Upper lobe of right lung (tissue), 1 donor: Measurements from ENCODE around the gene RASSF6. TPM values are rescaled to one million over a fixed set of nuclear protein-coding genes. Genes with fewer than 3 reads are reported as not detected.
A peak's percentile ranks its signal among the peaks of the same experiment; 100 is the strongest.
"Not testable (repeated sequence)": the region's sequence is repeated elsewhere in the genome, so short reads cannot be mapped to it uniquely, and the experiment has no call there.

ENCODE experiments used
- ATAC-seq: fragments of 200-7000 bp; cut with Tn5 transposase; one replicate; pipeline ENCODE4 v1.9.1; 2020; ENCODE audit warnings: mild to moderate bottlenecking, moderate library complexity
- DNase-seq: peaks from one replicate; pipeline ENCODE4 v3.0.0-alpha.2; 2020
- H3K27ac ChIP-seq: fragments of 200-600 bp; one replicate; pipeline ENCODE4 v1.8.0; 2022
- H3K27me3 ChIP-seq: fragments of 200-600 bp; one replicate; pipeline ENCODE4 v1.8.0; 2022; ENCODE audit warnings: mild to moderate bottlenecking
- H3K36me3 ChIP-seq: fragments of 200-600 bp; one replicate; pipeline ENCODE4 v1.8.0; 2022
- H3K4me1 ChIP-seq: fragments of 200-600 bp; one replicate; pipeline ENCODE4 v1.8.0; 2022
- H3K4me3 ChIP-seq: fragments of 200-600 bp; one replicate; pipeline ENCODE4 v1.8.0; 2022; ENCODE audit warnings: mild to moderate bottlenecking
- H3K9me3 ChIP-seq: fragments of 200-600 bp; one replicate; pipeline ENCODE4 v1.8.0; 2022
- intact Hi-C: fragments of 100-400 bp; cut with DNase I; formaldehyde crosslinking; loops from one replicate; pipeline ENCODE4 v1.11.0; 2022
- total RNA-seq: library from RNA; stranded (reverse); fragmentation: NEBNext Ultra II Directional; extraction: Animal tissue kit (Norgen Biotek cat#: 25700); gene quantifications from one replicate; pipeline ENCODE4 v1.2.1, GENCODE V29; 2021
- TF ChIP-seq, protein P1 (sequence below): fragments of 200-600 bp; IDR thresholded peaks from one replicate; pipeline ENCODE4 v1.8.0; 2022; ENCODE audit warnings: antibody characterized with exemption
- donor health status: DM: no; HTN: yes; CAD: no; lungs with severe emphysema.

The RASSF6 gene
- total RNA-seq, 1 donor from 2014 or later, result 3.1 TPM

DNA sequence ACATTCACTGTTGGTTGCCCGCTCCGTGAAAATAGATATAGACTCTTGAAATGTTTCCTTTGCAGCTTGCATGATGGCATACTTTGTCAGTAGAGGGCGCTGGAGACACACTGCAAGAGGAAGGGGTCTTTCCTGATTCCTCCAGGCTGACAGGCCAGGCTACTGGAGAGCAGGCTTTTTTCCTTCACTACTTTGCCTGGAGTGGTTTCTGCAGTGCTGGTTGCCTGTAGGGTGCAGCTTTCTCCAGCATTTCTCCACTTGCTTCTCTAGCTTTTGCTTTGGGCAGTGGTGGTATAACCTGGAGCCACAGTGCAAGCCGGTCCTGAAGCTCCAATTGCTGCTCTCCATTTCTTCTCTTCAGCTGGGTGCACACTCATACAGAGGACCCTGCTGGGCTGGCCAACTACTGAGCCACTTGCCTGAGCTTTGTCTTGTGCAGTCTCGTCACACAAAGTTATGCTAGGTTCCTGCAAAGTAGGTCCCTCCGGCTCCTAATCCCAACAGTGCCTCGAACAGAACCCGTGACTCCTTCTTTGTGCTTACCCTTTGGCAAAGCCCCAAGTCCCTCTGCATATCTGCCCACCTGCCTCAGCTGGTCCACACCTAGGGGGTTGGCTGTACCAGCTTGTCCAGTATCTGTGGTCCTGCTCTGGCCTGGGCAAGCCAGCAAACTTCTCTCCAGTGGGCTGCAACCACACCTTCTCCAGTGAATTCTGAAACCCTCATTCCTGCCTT is 46.3 kb downstream of the RASSF6 start:
- Histone ChIP-seq H3K27me3 (no peaks in the 10 kb centered on the region), H3K4me3 (no peak overlapping the region), H3K27ac (no peak overlapping the region), H3K36me3 (no peaks in the 10 kb centered on the region), H3K9me3 (no peaks in the 10 kb centered on the region), H3K4me1 (no peaks in the 10 kb centered on the region)
- intact Hi-C loops, result loop anchor here (10.0 kb wide), 1 partner anchor 81 kb away; no protein-coding TSS in a partner anchor
- TF ChIP-seq, protein P1, sequence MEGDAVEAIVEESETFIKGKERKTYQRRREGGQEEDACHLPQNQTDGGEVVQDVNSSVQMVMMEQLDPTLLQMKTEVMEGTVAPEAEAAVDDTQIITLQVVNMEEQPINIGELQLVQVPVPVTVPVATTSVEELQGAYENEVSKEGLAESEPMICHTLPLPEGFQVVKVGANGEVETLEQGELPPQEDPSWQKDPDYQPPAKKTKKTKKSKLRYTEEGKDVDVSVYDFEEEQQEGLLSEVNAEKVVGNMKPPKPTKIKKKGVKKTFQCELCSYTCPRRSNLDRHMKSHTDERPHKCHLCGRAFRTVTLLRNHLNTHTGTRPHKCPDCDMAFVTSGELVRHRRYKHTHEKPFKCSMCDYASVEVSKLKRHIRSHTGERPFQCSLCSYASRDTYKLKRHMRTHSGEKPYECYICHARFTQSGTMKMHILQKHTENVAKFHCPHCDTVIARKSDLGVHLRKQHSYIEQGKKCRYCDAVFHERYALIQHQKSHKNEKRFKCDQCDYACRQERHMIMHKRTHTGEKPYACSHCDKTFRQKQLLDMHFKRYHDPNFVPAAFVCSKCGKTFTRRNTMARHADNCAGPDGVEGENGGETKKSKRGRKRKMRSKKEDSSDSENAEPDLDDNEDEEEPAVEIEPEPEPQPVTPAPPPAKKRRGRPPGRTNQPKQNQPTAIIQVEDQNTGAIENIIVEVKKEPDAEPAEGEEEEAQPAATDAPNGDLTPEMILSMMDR, result peak; percentile 78
- ATAC-seq, result peak; percentile 95
- no peak for DNase-seq

DNA sequence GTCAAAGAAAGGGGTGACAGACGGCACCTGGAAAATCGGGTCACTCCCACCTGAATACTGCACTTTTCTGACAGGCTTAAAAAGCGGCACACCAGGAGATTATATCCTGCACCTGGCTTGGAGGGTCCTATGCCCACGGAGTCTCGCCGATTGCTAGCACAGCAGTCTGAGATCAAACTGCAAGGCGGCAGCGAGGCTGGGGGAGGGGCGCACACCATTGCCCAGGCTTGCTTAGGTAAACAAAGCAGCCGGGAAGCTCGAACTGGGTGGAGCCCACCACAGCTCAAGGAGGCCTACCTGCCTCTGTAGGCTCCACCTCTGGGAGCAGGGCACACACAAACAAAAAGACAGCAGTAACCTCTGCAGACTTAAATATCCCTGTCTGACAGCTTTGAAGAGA is 69.4 kb downstream of the RASSF6 start:
- ATAC-seq, H3K9me3 ChIP-seq, H3K36me3 ChIP-seq, DNase-seq, H3K27me3 ChIP-seq, H3K4me3 ChIP-seq, H3K4me1 ChIP-seq, H3K27ac ChIP-seq, intact Hi-C loops: not testable (repeated sequence)

- TF ChIP-seq, protein P1, result no peak
- Histone ChIP-seq H3K27ac (no peak overlapping the region), H3K4me1 (no peaks in the 10 kb centered on the region), H3K27me3 (no peaks in the 10 kb centered on the region), H3K4me3 (no peak overlapping the region), H3K9me3 (no peaks in the 10 kb centered on the region), H3K36me3 (no peaks in the 10 kb centered on the region)
- ATAC-seq (no peak), DNase-seq (no peak)
- intact Hi-C loops, result no loop called here
Observed at GRCh38 chr4:73544620-73545019, 75.6 kb downstream of the RASSF6 start.

DNA sequence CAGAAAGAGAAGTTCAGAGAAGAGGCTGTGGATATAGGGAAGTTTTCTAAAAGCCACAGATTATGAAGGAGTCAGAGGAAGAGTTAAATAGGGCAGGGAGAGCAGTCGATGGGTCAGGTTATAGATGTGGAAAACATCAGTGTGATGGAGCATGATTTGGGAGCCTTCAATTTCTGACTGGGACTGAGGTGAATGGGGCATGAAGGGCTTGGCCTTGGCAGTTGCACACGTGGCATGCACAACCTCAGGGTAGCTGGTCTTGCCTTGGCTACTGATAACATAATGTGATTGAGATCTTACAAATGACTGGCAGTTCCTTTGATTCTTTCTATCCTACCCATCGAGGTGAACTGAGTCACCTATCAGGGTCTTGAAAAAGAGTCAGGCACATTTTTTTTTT is 79.0 kb downstream of the RASSF6 start:
- intact Hi-C loops, result no loop called here
- H3K4me1 ChIP-seq, result no peaks in the 10 kb centered on the region
- no peaks in the 10 kb centered on the region for H3K27me3 ChIP-seq
- no peaks in the 10 kb centered on the region for H3K36me3 ChIP-seq
- DNase-seq (no peak), ATAC-seq (no peak)
- no peaks in the 10 kb centered on the region for H3K9me3 ChIP-seq
- TF ChIP-seq, protein P1, result no peak
- H3K4me3 ChIP-seq, result no peak overlapping the region
- H3K27ac ChIP-seq, result no peak overlapping the region

DNA sequence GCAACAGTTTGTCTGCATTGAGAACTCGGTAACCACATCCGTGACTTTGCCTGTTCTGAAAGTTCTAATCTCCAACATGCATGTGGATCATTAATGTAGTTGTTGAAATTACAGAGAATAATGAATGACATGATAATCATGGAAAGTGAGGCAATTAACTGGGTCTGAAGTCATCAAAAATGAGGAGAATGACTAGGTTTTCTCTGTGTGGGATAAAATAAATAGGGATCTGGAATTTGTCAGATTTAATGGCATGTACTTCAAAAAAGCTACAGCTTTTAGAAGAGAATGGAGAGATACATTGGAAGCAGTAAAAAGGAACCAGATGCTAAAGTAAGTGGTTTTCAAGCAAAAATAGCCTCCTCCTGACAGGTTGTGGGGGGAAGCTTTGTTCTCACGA is 79.4 kb downstream of the RASSF6 start:
- Histone ChIP-seq H3K36me3 (no peaks in the 10 kb centered on the region), H3K9me3 (no peaks in the 10 kb centered on the region), H3K27me3 (no peaks in the 10 kb centered on the region), H3K4me1 (no peaks in the 10 kb centered on the region), H3K27ac (no peak overlapping the region), H3K4me3 (no peak overlapping the region)
- intact Hi-C loops, result no loop called here
- TF ChIP-seq, protein P1, result no peak
- DNase-seq (no peak), ATAC-seq (no peak)

- H3K9me3 ChIP-seq, result no peaks in the 10 kb centered on the region
- H3K4me3 ChIP-seq, result no peak overlapping the region
- DNase-seq (no peak), ATAC-seq (no peak)
- no peak overlapping the region for H3K27ac ChIP-seq
- TF ChIP-seq, protein P1, result no peak
- no peaks in the 10 kb centered on the region for H3K4me1 ChIP-seq
- no peaks in the 10 kb centered on the region for H3K36me3 ChIP-seq
- H3K27me3 ChIP-seq, result no peaks in the 10 kb centered on the region
- intact Hi-C loops, result no loop called here
Observed at GRCh38 chr4:73539386-73539785, 80.8 kb downstream of the RASSF6 start.
